C4-2B (cell line): Measurements from ENCODE around the gene TNFRSF12A.
A peak's percentile ranks its signal among the peaks of the same experiment; 100 is the strongest.

Source experiments
- CTCF ChIP-seq: fragments of 450-650 bp; conservative IDR thresholded peaks from 2 replicates; pipeline ENCODE4 v1.5.1; 2017; ENCODE audit warnings: mild to moderate bottlenecking
- ZFX ChIP-seq: fragments of 450-650 bp; IDR thresholded peaks from 2 replicates; pipeline ENCODE4 v1.6.1; 2017

DNA sequence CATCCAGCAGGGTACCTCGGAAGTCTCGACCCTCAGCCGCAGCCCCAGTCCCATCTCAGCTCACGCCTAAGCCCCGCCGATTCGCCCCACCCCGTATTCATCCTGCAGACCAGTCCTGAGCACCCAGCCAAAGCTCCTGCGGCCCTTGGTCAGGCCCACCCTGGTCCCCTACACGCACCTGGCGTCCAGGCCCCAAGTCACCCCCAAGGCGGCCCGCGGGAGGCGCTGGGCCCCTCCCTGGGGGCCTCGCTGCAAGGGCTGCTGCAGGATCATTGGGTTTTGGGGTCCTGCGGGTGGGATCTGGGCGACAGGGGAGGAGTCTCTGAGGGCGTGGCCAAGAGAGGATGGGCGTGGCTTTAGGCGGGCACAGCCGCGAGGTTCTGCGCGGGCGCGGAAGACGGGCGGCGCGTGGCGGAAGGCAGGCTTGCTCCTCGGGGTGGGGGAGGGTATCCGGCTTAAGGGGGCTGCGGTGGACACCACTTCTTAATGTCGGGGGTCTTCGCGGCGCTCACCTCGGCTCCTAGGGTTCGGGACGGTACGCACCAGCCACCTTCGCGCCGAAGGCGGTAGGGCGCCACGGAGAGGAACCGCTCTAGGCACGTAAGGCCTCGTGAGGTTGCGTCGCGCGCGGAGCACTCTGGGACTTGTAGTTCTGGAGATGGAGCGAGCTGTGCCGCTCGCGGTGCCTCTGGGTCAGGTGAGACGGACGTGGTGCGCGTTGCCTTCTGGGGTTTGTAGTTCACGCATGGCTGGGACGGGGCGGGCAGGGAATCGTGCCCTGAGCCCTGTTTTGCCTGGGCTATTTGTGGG lies 3.7 kb downstream of the TNFRSF12A start, which contains the start of the genes HCFC1R1 and THOC6:
- TF ChIP-seq CTCF (no peak), ZFX (peak; percentile 33; the same call in 1 of the 2 replicates)
